ENCODE results near the gene AREL1. TPM values are rescaled to one million over a fixed set of nuclear protein-coding genes. Genes with fewer than 3 reads are reported as not detected.

Gene AREL1
- total and polyA plus RNA-seq, 2 experiments from 2014 or later, result 12.9 to 25.6 TPM

GRCh38 chr14:74671789-74672188, 41.1 kb downstream of the AREL1 start:
- 35 to 41% methylated on average over 4 of the region's 4 CpGs for WGBS, 2 experiments (ENCODE audit: low coverage in 1 of 2, low lambda C conversion rate in 2 of 2, missing lambda C conversion rate in 2 of 2)
- H3K9ac ChIP-seq, result no peak overlapping the region
- no peaks in the 10 kb centered on the region for H3K27me3 ChIP-seq (replicated peaks; ENCODE audit: insufficient read depth)
- no peaks in the 10 kb centered on the region for H3K9me2 ChIP-seq (ENCODE audit: insufficient read depth)
- peak overlapping the region; percentile 52 for H3K27ac ChIP-seq
- H2AFZ ChIP-seq, result no peak overlapping the region
- H3K4me1 ChIP-seq (ENCODE audit: insufficient read depth), result peaks cover 28% of the 10 kb centered on the region
- H3K4me2 ChIP-seq (ENCODE audit: unreplicated experiment), result peak overlapping the region; percentile 45
- H3K79me2 ChIP-seq (ENCODE audit: insufficient read depth), result no peaks in the 10 kb centered on the region
- peaks cover 50% of the 10 kb centered on the region for H3K36me3 ChIP-seq (ENCODE audit: low read depth)
- DNase-seq, result peak; percentile 84
- H3F3A ChIP-seq (ENCODE audit: insufficient read depth), result peaks cover 39% of the 10 kb centered on the region
- no peak overlapping the region; the same call in 1 of the 2 replicates for H3K4me3 ChIP-seq
- no peak for TF ChIP-seq EZH2phosphoT487 (IDR thresholded peaks at IDR 0.05; ENCODE audit: insufficient read depth, low read depth)
- no peak for TF ChIP-seq EZH2 (IDR thresholded peaks at IDR 0.05; ENCODE audit: insufficient read depth, poor library complexity, severe bottlenecking)
- no peaks in the 10 kb centered on the region for H4K20me1 ChIP-seq (ENCODE audit: insufficient read depth)
- no peaks in the 10 kb centered on the region for H3K9me3 ChIP-seq (ENCODE audit: low read depth)
- in situ Hi-C loops (cut with MboI), result no loop called here

GRCh38 chr14:74670726-74671411, 42.0 kb downstream of the AREL1 start:
- H3K27ac ChIP-seq, result peak overlapping the region; percentile 52
- H3K9me2 ChIP-seq (ENCODE audit: insufficient read depth), result no peaks in the 10 kb centered on the region
- no peaks in the 10 kb centered on the region for H3K27me3 ChIP-seq (replicated peaks; ENCODE audit: insufficient read depth)
- peaks cover 28% of the 10 kb centered on the region for H3K4me1 ChIP-seq (ENCODE audit: insufficient read depth)
- H3K9ac ChIP-seq, result no peak overlapping the region
- peaks cover 51% of the 10 kb centered on the region for H3K36me3 ChIP-seq (ENCODE audit: low read depth)
- in situ Hi-C loops (cut with MboI), result no loop called here
- no peak overlapping the region for H3K4me3 ChIP-seq
- 78 to 85% methylated on average over 9 of the region's 9 CpGs for WGBS, 2 experiments (ENCODE audit: low coverage in 1 of 2, low lambda C conversion rate in 2 of 2, missing lambda C conversion rate in 2 of 2)
- peaks cover 39% of the 10 kb centered on the region for H3F3A ChIP-seq (ENCODE audit: insufficient read depth)
- DNase-seq, result peak; percentile 71
- peak overlapping the region; percentile 45 for H3K4me2 ChIP-seq (ENCODE audit: unreplicated experiment)
- no peaks in the 10 kb centered on the region for H3K9me3 ChIP-seq (ENCODE audit: low read depth)
- H4K20me1 ChIP-seq (ENCODE audit: insufficient read depth), result no peaks in the 10 kb centered on the region
- no peaks in the 10 kb centered on the region for H3K79me2 ChIP-seq (ENCODE audit: insufficient read depth)
- no peak overlapping the region for H2AFZ ChIP-seq
- no peak for TF ChIP-seq EZH2phosphoT487 (IDR thresholded peaks at IDR 0.05; ENCODE audit: insufficient read depth, low read depth)
- no peak for TF ChIP-seq EZH2 (IDR thresholded peaks at IDR 0.05; ENCODE audit: insufficient read depth, poor library complexity, severe bottlenecking)

GRCh38 chr14:74669846-74670245, 43.0 kb downstream of the AREL1 start:
- peaks cover 34% of the 10 kb centered on the region for H3F3A ChIP-seq (ENCODE audit: insufficient read depth)
- no peaks in the 10 kb centered on the region for H3K9me2 ChIP-seq (ENCODE audit: insufficient read depth)
- H3K4me1 ChIP-seq (ENCODE audit: insufficient read depth), result peaks cover 33% of the 10 kb centered on the region
- no peaks in the 10 kb centered on the region for H3K27me3 ChIP-seq (replicated peaks; ENCODE audit: insufficient read depth)
- no peak for DNase-seq
- H4K20me1 ChIP-seq (ENCODE audit: insufficient read depth), result no peaks in the 10 kb centered on the region
- H3K36me3 ChIP-seq (ENCODE audit: low read depth), result peaks cover 46% of the 10 kb centered on the region
- in situ Hi-C loops (cut with MboI), result no loop called here
- H3K9ac ChIP-seq, result no peak overlapping the region
- H3K27ac ChIP-seq, result no peak overlapping the region
- H3K79me2 ChIP-seq (ENCODE audit: insufficient read depth), result no peaks in the 10 kb centered on the region
- TF ChIP-seq EZH2phosphoT487 (IDR thresholded peaks at IDR 0.05; ENCODE audit: insufficient read depth, low read depth) (no peak), EZH2 (IDR thresholded peaks at IDR 0.05; ENCODE audit: insufficient read depth, poor library complexity, severe bottlenecking) (no peak)
- H3K4me2 ChIP-seq (ENCODE audit: unreplicated experiment), result no peak overlapping the region
- no peak overlapping the region for H3K4me3 ChIP-seq
- no peak overlapping the region for H2AFZ ChIP-seq
- WGBS, 2 experiments (ENCODE audit: low coverage in 1 of 2, low lambda C conversion rate in 2 of 2, missing lambda C conversion rate in 2 of 2), result 97 to 99% methylated on average over 10 of the region's 10 CpGs
- no peaks in the 10 kb centered on the region for H3K9me3 ChIP-seq (ENCODE audit: low read depth)

GRCh38 chr14:74669256-74669655, 43.6 kb downstream of the AREL1 start:
- H3K4me2 ChIP-seq (ENCODE audit: unreplicated experiment), result no peak overlapping the region
- H3K27ac ChIP-seq, result no peak overlapping the region
- peaks cover 46% of the 10 kb centered on the region for H3K36me3 ChIP-seq (ENCODE audit: low read depth)
- H3K27me3 ChIP-seq (replicated peaks; ENCODE audit: insufficient read depth), result no peaks in the 10 kb centered on the region
- H3K79me2 ChIP-seq (ENCODE audit: insufficient read depth), result no peaks in the 10 kb centered on the region
- H3F3A ChIP-seq (ENCODE audit: insufficient read depth), result peaks cover 34% of the 10 kb centered on the region
- H2AFZ ChIP-seq, result no peak overlapping the region
- no peaks in the 10 kb centered on the region for H3K9me3 ChIP-seq (ENCODE audit: low read depth)
- no peak overlapping the region for H3K4me3 ChIP-seq
- DNase-seq, result no peak
- TF ChIP-seq EZH2 (IDR thresholded peaks at IDR 0.05; ENCODE audit: insufficient read depth, poor library complexity, severe bottlenecking) (no peak), EZH2phosphoT487 (IDR thresholded peaks at IDR 0.05; ENCODE audit: insufficient read depth, low read depth) (no peak)
- in situ Hi-C loops (cut with MboI), result no loop called here
- no peaks in the 10 kb centered on the region for H4K20me1 ChIP-seq (ENCODE audit: insufficient read depth)
- WGBS, 2 experiments (ENCODE audit: low coverage in 1 of 2, low lambda C conversion rate in 2 of 2, missing lambda C conversion rate in 2 of 2), result 63 to 69% methylated on average over 1 of the region's 1 CpG
- peaks cover 33% of the 10 kb centered on the region for H3K4me1 ChIP-seq (ENCODE audit: insufficient read depth)
- H3K9ac ChIP-seq, result no peak overlapping the region
- H3K9me2 ChIP-seq (ENCODE audit: insufficient read depth), result no peaks in the 10 kb centered on the region
